ENCODE results near the gene FAM171A2. TPM values are rescaled to one million over a fixed set of nuclear protein-coding genes. Genes with fewer than 3 reads are reported as not detected.

Gene FAM171A2
- total and polyA plus RNA-seq, 2 of the 4 experiments (the other 2 are of a cell fraction) = 3.2 to 5.9 TPM

DNA sequence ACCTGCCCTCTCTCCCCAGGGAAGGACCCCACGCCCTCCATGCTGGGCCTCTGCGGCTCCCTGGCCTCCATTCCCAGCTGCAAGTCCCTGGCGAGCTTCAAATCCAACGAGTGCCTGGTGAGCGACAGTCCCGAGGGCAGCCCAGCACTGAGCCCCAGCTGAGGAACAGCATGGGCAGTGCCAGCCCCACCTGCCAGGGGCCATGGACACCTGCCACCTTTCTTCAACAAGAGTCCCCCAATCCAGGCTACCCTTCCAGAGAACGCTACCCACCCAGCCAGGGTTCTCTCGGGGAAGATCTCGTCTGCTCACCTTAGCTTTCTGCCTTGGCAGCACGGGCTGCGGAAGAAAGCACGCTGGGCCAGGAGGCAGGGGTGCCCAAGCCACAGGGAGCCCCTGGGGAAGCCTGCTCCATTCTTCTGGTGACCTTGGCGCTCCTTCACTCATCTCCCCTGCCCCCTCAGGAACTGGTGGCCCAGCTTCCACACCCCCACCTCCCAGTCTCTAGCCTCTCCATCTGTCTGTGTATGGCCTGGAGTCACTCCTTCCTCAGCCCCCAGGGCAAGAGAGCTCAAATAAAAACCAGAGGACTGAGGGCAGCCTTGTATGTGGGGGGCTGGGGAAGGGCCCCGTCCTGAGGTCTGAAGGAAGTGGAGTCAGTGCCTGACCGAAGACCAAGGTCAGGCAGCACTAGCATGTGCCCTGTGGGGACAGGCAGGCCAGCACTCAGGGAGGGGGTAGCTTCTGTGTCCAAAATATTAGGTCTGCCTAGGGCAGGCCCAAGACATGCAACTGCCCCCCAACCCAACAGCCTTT lies 45.4 kb downstream of the FAM171A2 start:
- Histone ChIP-seq H3K9me1 (ENCODE audit: insufficient read depth, low read length) (peaks cover under 1% of the 10 kb centered on the region; the same call in 1 of the 2 replicates), H2AFZ (replicated peaks; ENCODE audit: low read length, poor library complexity) (no peak overlapping the region), H3K27ac (ENCODE audit: insufficient read depth, low read length) (no peak overlapping the region), H2BK120ac (ENCODE audit: low read depth, low read length) (no peak overlapping the region), H2AK9ac (replicated peaks; ENCODE audit: low read depth, low read length, poor library complexity) (peak overlapping the region; percentile 45), H3K14ac (replicated peaks; ENCODE audit: low read depth, low read length) (no peak overlapping the region), H3K4me2 (ENCODE audit: low read depth, low read length) (no peak overlapping the region), H2BK20ac (ENCODE audit: low read depth, low read length) (no peak overlapping the region), H3K4ac (ENCODE audit: low read depth, low read length) (no peak overlapping the region), H2BK5ac (ENCODE audit: low read depth, low read length, poor library complexity, severe bottlenecking) (no peak overlapping the region), H3K9me3 (ENCODE audit: control insufficient read depth, insufficient read depth, low read length) (peaks cover 5% of the 10 kb centered on the region), H3K4me3 (ENCODE audit: insufficient read depth, low read depth, low read length) (no peak overlapping the region), H4K5ac (ENCODE audit: low read depth, low read length) (no peak overlapping the region), H3K18ac (ENCODE audit: low read depth, low read length) (no peak overlapping the region), H4K20me1 (ENCODE audit: insufficient read depth, low read length) (peaks cover 4% of the 10 kb centered on the region), H3K79me1 (ENCODE audit: low read depth in 1 of 2, low read length in 2 of 2) (peaks cover 0 to 7% of the 10 kb centered on the region in 2 experiments; a peak in 3 of 4 replicates), H4K8ac (ENCODE audit: low read depth in 2 of 2, low read length in 2 of 2) (no peak overlapping the region), H3K23ac (ENCODE audit: low read depth, low read length) (no peak overlapping the region), H2AK5ac (ENCODE audit: low read depth, low read length) (no peak overlapping the region), H3K9ac (ENCODE audit: low read depth, low read length) (no peak overlapping the region), H4K91ac (ENCODE audit: insufficient read depth, low read depth, low read length) (no peak overlapping the region), H2BK15ac (ENCODE audit: low read depth, low read length) (no peak overlapping the region), H3K36me3 (ENCODE audit: control insufficient read depth, insufficient read depth, low read length) (peaks cover 24% of the 10 kb centered on the region), H3K56ac (ENCODE audit: extremely low read depth, insufficient read depth, low read length) (no peak overlapping the region), H3K27me3 (ENCODE audit: control insufficient read depth, insufficient read depth, low read length) (peaks cover 41% of the 10 kb centered on the region), H3K4me1 (ENCODE audit: control insufficient read depth, insufficient read depth, low read length) (peaks cover 4% of the 10 kb centered on the region; the same call in 1 of the 2 replicates)
- POLR2A ChIA-PET (ENCODE audit: unreplicated experiment) = no interaction called here
- intact Hi-C loops (cut with micrococcal nuclease) = no loop called here
- CTCF ChIA-PET = no interaction called here
- no peak; the same call in 1 of the 2 replicates for ATAC-seq (ENCODE audit: low read depth)
- dilution Hi-C loops (cut with HindIII; ENCODE audit: low sequenced_read_pairs, unreplicated experiment) = no loop called here
- in situ Hi-C loops (cut with MboI; ENCODE audit: low sequenced_read_pairs) = no loop called here
- DNase-seq = no peak
- 84% methylated on average over 6 of the region's 15 CpGs; no CpG with 5 or more reads in 1 of the 2 experiments for WGBS, 2 experiments (ENCODE audit: extremely low coverage in 2 of 2, insufficient read length in 1 of 2)
- TF ChIP-seq RFX5 (IDR thresholded peaks at IDR 0.05; ENCODE audit: low read depth, low read length) = no peak
- TF ChIP-seq, protein P1, sequence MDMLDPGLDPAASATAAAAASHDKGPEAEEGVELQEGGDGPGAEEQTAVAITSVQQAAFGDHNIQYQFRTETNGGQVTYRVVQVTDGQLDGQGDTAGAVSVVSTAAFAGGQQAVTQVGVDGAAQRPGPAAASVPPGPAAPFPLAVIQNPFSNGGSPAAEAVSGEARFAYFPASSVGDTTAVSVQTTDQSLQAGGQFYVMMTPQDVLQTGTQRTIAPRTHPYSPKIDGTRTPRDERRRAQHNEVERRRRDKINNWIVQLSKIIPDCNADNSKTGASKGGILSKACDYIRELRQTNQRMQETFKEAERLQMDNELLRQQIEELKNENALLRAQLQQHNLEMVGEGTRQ (IDR thresholded peaks at IDR 0.05; ENCODE audit: low read depth, low read length) = no peak
- no peak for TF ChIP-seq BHLHE40 (IDR thresholded peaks at IDR 0.05; ENCODE audit: low read depth, low read length)
- TF ChIP-seq MAZ (IDR thresholded peaks at IDR 0.05; ENCODE audit: borderline replicate concordance, low read depth, low read length) = no peak
- no peak for TF ChIP-seq CHD1 (IDR thresholded peaks at IDR 0.05; ENCODE audit: low read depth, low read length)
- TF ChIP-seq SMC3 (IDR thresholded peaks at IDR 0.05; ENCODE audit: low read depth, low read length) = no peak
- no peak for TF ChIP-seq CEBPB (IDR thresholded peaks at IDR 0.05; ENCODE audit: low read depth, low read length)
- no peak for TF ChIP-seq MAFK (IDR thresholded peaks at IDR 0.05; ENCODE audit: low read depth, low read length)
- TF ChIP-seq RCOR1 (IDR thresholded peaks at IDR 0.05; ENCODE audit: insufficient replicate concordance, low read length) = no peak
- TF ChIP-seq, protein P2, sequence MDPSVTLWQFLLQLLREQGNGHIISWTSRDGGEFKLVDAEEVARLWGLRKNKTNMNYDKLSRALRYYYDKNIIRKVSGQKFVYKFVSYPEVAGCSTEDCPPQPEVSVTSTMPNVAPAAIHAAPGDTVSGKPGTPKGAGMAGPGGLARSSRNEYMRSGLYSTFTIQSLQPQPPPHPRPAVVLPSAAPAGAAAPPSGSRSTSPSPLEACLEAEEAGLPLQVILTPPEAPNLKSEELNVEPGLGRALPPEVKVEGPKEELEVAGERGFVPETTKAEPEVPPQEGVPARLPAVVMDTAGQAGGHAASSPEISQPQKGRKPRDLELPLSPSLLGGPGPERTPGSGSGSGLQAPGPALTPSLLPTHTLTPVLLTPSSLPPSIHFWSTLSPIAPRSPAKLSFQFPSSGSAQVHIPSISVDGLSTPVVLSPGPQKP (IDR thresholded peaks at IDR 0.05; ENCODE audit: borderline replicate concordance, low read depth, low read length) = no peak
- TF ChIP-seq, protein P3, sequence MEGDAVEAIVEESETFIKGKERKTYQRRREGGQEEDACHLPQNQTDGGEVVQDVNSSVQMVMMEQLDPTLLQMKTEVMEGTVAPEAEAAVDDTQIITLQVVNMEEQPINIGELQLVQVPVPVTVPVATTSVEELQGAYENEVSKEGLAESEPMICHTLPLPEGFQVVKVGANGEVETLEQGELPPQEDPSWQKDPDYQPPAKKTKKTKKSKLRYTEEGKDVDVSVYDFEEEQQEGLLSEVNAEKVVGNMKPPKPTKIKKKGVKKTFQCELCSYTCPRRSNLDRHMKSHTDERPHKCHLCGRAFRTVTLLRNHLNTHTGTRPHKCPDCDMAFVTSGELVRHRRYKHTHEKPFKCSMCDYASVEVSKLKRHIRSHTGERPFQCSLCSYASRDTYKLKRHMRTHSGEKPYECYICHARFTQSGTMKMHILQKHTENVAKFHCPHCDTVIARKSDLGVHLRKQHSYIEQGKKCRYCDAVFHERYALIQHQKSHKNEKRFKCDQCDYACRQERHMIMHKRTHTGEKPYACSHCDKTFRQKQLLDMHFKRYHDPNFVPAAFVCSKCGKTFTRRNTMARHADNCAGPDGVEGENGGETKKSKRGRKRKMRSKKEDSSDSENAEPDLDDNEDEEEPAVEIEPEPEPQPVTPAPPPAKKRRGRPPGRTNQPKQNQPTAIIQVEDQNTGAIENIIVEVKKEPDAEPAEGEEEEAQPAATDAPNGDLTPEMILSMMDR (conservative IDR thresholded peaks at IDR 0.05; ENCODE audit: low read depth, low read length) = no peak
- no peak for TF ChIP-seq POLR2A (IDR thresholded peaks at IDR 0.05; ENCODE audit: low read depth, low read length)
- TF ChIP-seq NFE2L2 (IDR thresholded peaks at IDR 0.05; ENCODE audit: low read depth, low read length) = no peak
- BruUV-seq (replicated peaks) = no TSS peak

Data from IMR-90 (cell line).